Measurements from ENCODE around the gene SIGLEC12.

DNA sequence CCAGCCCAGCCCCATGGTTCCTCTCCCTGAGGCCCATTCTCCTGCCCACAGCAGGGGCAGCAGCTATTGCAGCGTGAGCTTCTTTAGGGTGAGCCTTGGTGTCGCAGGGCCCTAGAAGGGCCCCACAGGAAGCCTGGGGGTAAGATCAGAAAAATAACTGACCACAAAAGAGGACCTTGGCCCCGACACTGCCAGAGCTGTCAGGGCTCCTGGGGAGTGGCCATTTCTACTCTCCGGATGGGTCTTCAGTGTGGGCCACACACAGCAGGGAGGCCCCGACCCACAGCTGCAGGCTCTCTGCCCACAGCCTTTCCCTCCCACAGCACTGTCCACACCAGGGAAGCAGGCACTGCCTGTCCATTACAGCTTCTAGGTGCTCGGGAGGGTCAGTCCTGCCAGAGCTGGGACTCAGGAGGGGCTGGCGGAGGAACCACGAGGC, 39.9 kb downstream of the SIGLEC12 start:
- TF ChIP-seq, protein P1, sequence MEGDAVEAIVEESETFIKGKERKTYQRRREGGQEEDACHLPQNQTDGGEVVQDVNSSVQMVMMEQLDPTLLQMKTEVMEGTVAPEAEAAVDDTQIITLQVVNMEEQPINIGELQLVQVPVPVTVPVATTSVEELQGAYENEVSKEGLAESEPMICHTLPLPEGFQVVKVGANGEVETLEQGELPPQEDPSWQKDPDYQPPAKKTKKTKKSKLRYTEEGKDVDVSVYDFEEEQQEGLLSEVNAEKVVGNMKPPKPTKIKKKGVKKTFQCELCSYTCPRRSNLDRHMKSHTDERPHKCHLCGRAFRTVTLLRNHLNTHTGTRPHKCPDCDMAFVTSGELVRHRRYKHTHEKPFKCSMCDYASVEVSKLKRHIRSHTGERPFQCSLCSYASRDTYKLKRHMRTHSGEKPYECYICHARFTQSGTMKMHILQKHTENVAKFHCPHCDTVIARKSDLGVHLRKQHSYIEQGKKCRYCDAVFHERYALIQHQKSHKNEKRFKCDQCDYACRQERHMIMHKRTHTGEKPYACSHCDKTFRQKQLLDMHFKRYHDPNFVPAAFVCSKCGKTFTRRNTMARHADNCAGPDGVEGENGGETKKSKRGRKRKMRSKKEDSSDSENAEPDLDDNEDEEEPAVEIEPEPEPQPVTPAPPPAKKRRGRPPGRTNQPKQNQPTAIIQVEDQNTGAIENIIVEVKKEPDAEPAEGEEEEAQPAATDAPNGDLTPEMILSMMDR (IDR thresholded peaks at IDR 0.05) = no peak
- no peak for TF ChIP-seq POLR2A (IDR thresholded peaks at IDR 0.05)

Measured in thyroid gland (tissue), 4 donors.